Stimulated activated CD4-positive, alpha-beta T cell treated with anti-CD3 and anti-CD28 coated beads, Interleukin-4, amount 100 ng/mL, for 48 hours (primary cell): Measurements from ENCODE around the gene LYRM7.
"Not testable (repeated sequence)": the region's sequence is repeated elsewhere in the genome, so short reads cannot be mapped to it uniquely, and the experiment has no call there.

Experiments used
- DNase-seq, 2 donors: peaks; one replicate each; pipeline ENCODE4 v3.0.0-alpha.2; 2020; ENCODE audit warnings: low read depth in 2 of 2

The LYRM7 gene

DNA sequence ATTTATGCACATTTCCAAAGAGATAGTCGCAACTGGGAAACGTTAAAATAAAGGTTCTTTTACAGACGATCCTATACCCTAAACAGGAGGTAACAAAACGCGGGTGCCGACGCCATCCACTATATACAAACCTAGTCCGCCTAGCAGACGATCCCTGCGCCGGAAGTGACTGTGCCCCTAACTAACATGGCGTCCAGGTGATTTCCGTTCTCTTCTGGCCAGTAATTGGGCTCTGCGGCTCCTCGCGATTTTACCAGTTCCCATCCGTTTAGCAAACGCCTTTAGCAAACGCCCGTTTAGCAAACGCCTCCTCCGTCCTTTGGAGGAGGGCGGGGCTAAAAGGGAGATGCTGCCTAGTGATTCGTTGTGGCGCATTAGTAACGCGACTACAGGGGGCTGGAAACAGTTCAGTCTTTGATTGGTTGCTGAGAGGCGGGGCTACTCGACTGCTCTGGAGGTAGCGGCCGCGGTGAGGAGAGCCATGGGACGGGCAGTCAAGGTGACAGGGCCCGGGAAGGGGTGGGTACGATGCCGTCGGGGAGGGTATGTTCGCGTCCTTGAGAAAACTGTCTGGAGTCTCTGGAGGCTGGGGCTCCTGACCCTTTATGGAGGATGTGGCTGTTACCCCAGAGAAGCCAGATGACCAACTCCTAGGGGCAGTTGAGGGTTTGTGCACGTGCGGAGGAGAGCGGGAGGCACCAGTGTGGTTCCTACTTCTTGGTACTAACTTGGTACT, at the start of gene LYRM7:
TSS of gene LYRM7 (plus strand) at position 405 of the 736 bp plus-strand sequence. CDS start at position 482, 77 bp downstream.
- peak; percentile 84 to 95 for DNase-seq

DNA sequence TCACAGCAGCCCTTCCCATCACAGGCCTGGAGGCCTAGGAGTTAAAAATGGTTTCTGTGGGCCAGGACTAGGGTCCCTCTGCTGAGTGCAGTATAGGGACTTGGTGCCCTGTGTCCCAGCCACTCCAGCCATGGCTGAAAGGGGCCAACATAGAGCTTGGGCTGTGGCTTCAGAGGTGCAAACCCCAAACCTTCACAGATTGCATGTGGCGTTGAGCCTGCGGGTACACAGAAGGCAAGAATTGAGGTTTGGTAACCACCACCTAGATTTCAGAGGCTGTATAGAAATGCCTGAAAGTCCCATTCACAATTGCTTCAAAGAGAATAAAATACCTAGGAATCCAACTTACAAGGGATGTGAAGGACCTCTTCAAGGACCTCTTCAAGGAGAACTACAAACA, 43.5 kb upstream of the LYRM7 start:
- DNase-seq = not testable (repeated sequence)

DNA sequence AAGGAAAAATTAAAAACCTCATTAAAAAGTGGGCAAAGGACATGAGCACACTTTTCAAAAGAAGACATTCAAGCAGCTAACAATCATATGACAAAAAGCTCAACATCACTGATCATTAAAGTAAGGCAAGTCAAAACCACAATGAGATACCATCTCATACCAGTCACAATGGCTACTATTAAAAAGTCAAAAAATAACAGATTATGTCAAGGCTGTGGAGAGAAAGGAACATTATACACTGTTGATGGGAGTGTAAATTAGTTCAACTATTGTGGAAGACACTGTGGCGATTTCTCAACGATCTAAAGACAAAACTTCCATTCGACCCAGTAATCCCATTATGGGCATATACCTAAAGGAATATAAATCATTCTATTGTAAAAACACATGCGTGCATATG, 41.4 kb upstream of the LYRM7 start:
- DNase-seq = no peak

DNA sequence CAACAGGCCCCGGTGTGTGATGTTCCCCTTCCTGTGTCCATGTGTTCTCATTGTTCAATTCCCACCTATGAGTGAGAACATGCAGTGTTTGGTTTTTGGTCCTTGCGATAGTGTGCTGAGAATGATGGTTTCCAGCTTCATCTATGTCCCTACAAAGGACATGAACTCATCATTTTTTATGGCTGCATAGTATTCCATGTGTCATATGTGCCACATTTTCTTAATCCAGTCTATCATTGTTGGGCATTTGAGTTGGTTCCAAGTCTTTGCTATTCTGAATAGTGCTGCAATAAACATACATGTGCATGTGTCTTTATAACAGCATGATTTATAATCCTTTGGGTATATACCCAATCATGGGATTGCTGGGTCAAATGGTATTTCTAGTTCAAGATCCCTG, 37.7 kb upstream of the LYRM7 start:
- DNase-seq = not testable (repeated sequence)

DNA sequence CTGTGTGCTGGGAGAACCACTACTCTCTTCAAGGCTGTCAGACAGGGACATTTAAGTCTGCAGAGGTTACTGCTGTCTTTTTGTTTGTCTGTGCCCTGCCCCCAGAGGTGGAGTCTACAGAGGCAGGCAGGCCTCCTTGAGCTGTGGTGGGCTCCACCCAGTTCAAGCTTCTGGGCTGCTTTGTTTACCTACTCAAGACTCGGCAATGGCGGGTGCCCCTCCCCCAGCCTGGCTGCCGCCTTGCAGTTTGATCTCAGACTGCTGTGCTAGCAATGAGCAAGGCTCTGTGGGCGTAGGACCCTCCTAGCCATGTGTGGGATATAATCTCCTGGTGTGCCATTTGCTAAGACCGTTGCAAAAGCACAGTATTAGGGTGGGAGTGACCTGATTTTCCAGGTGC, 32.3 kb upstream of the LYRM7 start:
- DNase-seq = not testable (repeated sequence)

DNA sequence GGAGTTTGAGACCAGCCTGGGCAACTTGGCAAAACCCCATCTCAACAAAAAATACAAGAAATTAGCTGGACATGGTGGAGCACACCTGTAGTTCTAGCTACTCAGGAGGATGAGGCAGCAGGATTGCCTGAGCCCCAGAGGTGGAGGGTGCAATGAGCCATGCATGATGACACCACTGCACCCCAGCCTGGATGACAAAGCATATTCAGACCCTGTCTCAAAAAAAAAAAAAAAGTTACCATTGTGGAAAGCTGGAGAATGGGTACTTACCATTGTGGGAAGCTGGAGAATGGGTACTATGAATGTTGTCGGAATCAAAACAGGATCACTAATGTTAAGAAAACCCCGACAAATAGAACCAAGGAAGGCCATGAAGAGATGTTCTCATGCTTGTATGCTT, 31.4 kb upstream of the LYRM7 start:
- DNase-seq = no peak

DNA sequence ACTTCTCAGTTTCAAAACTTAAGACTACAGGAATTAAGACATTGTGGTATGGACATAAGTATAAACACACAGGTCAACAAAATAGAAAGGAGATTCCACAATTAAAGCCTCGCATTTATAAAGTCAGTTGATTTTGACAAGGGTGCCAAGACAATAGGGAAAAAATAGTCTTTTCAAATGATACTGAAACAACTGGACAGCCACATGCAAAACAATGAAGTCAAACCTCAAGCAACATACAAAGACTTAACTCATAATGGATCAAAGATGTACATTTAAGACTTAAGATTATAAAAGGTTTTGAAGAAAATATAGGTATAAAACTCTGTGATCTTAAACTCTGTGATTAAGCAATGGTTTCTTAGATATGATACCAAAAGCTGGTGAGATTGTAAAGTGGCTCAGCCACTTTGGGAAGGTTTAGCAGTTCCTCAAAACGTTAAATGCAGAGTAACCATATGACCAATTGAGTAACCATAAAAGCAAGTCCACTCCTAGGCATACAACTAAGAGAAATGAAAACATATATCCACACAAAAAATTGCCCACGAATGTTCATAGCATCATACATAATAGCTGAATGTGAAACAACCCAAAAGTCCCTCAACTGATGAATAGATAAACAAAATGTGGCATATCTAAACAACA, 27.6 kb upstream of the LYRM7 start:
- DNase-seq = no peak

DNA sequence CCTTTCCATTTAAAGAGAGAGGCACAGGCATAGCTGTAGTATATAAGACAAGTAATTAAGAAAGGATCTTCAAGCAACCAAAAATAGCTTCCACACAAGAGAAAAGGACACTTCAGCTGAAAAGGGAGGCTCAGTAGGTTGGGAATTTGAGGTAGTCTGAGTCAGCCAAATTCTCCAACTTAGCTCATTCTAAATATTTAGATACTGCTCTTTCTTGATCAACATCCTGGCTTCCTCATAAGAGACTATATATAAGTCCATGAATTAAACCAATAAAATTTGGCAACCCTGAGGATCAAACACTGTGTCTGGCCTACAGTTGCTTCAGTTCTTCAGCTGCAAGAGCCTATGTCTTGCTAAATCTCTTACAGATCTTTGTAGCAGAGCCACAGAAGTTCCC, 23.5 kb upstream of the LYRM7 start:
- no peak for DNase-seq

DNA sequence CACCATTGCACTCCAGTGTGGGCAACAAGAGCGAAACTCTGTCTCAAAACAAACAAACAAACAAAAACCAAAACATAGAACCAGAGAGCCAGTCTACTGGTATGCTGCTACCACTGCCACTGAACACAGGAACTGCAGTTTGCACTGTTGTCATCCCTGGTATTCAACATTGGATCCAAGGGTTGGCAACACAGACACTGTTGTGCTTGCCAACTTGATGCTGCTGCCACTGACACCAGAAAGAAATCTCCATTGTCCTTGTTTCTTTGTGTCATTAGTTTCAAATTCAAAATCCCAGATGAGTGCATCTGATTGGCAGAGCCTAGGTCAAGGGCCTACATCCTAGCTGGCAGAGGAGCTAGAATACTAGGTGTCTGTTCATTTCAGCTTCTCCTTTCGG, 21.9 kb upstream of the LYRM7 start:
- DNase-seq = no peak

DNA sequence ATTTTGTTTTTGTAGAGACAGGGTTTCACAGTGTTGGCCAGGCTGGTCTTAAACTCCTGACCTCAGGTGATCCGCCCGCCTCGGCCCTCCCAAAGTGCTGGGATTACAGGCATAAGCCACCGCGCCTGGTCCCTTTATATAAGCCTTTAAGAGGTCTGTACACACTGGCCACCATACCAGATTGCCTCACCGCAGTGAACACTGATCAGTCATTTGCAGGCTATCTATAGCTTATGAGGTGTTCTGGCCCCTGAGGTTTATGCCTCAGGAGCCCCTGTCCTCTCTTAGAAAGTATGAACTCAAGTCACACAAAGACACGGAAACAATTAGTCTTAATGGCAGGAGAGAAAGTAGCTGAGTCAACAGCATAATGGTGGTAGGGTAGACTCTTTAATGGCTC, 20.3 kb upstream of the LYRM7 start:
- DNase-seq = no peak

DNA sequence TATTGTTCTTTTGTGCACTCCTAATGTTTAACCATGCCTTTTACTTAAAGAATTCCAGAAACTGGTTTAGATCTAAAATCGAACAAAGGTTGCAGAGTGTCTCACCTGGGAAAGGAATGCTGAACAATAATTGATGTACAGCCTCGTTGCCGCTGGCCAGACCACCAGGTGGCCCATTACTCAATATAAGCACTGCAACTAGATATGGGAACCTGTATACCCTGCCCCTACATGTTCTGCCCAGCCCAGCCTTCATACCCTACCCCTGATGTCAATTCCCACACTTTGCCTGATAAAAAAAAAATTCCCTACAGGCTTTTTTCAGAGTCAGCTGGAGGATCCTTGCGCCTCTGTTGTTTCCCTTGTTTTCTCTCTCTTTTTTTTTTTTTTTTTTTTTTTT, 19.5 kb upstream of the LYRM7 start:
- DNase-seq = no peak

DNA sequence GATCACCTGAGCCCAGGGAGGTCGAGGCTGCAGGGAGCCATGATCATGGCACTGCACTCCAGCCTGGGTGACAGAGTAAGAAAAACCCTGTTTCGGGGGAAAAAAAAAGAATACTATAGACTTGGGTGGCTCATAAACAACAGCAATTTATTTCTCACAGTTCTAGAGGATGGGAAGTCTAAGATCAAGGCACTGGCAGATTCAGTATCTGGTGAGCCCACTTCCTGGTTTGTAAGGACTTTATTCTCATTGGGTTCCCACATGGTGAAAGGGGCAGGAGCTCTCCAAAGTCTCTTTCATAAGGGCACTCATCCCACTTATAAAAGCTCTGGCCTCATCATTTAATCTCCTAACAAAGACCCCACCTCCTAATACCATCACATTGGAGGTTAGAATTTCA, 14.4 kb upstream of the LYRM7 start:
- DNase-seq = no peak

DNA sequence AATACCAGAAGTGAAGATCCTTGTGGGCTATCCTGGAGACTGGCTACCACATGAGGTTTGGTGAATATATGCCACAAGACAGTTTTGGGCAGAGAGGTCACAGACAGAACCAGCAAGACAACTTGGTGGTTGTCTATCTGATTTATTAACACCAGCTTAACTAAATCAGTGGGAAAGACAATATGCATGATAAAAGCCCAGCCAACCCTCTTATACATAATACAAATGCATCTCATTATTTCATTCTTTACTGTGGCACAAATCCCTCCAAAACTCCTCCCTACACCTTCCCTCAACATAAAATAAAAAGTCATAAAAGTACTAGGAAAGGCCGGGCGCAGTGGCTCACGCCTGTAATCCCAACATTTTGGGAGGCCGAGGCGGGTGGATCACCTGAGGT, 13.8 kb upstream of the LYRM7 start:
- no peak for DNase-seq

DNA sequence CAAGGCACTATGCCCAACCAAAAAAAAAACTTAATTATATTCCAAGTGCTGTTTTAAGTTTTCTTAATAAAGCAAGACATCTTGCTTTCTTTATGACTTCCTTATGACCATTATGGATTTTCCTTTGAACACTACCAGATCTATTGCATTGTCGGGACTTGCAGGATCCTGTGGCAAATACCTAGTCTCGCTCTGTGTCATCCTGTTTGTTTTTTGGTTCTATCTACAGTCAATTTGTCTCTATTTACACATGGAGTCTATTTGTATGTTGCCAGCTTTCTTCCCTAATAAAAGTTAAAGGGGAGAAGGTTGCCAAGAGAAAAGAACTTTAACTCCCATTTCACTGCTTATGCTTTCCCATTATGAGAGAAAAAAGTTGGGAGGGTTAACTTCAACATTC, 10.6 kb upstream of the LYRM7 start:
- DNase-seq = no peak

DNA sequence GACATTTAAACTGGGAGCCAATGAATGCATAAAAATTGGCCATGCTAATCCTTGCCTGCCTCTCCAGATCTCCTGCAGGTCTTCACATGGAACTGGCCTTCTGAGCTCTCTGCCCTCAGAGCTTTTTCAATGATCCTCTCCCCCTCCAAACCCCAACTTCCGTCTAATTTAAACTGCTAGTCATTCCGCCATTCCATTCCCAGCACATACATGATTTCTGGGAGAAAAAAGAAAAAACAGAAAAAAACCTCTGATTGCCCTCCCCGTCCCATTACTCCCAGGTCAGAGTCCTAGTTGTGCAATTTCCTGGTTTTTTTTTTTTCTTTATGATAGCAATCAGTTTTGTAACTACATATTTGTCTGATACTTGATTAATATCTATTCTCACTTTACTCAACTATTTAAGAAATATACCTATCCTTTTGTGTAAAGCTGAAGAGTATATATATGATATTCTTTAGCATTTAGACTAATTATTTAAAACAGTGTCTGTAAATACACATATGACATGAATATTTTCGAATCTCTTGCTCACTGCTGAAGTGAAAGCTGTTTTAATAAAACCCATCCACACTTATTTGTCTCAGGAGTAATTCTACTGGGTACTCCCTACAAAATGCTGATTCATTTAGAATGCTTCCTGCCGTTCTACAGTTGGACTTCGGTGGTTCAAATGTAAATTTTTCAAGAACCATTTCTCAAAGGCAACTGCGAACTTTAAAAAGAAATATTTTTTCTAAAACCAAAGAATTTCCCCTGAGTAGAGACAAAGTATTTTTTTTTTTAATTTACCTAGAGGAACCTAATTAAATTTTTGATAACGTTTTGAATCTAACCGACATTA, 7.2 kb upstream of the LYRM7 start:
- no peak for DNase-seq

DNA sequence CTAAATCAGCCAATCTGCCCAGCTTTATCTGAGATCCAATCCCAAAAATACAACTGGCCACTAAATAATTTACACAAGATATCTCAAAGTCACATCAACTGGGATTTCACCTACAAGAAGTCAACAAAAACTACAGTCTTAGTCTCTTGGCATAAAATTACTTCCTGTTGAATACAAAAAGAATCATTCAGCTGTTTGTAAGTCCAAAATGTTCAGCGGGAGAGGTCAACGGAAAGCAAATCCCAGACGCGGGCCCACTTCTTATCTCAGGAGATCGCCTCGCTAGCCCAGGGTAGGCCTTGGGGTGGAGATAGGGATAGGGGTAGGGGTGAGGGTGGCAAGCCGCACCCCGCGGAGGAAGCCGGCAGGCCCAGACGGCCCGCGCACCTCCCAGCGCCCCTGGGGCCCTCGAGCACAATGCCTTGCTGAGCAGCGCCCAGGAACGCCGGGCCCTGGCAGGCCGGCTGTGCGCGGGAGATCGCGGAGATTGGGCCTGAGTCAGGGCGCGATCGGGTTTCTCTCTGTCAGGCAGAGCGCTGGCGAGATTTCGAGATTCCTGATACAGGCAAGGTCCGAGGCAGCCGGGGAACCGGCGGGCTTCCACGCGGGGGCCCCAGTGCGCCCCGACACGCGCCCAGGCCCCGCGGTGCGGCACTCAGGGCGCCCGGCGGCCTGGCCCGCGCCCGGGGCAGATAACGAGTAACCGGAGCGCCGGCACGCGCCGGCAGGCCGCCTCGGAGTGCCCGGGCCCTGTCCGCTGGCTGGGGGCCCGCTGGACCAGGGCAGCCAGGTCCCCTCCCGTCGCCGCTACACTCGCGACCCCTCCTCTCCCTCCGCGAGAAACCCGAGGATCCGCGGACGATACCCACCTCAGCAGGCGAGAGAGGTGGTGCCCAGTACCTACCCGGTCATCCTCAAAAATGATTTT, 6.3 kb upstream of the LYRM7 start:
- DNase-seq = peak; percentile 60 to 65

DNA sequence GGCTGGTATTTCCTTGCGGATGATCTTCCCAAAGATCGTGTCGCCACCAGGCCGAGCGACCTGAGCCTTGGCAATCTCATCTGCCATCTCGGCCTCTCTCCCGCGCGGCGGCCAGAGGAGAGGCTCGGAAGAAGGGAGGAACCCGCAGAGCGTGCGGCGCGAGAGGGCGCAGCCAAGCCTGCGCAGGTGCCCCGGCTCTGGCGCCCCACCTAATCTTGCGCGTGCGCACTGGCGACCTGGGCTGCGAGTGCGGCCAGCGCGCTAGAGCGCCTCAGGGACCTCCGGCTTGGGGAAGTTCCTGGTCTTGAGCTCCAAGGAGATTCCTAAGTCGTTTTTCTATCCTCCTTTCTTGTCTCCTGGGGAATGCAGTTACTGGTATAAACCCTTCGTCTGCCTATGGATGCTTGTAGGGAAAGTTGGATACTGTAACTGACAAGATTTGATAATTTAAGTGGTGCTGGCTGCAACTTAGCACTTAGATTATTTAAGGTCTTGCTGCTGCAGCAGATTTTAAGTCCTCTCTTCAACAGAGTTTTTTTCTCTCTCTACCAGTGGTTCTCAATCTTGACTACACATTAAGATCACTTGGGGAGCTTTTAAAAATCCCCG, 5.5 kb upstream of the LYRM7 start, which contains the start of gene HINT1:
TSS of gene HINT1 (minus strand) at position 138 of the 609 bp plus-strand sequence. CDS start at position 87, 51 bp downstream.
- DNase-seq = peak; percentile 88 to 91

DNA sequence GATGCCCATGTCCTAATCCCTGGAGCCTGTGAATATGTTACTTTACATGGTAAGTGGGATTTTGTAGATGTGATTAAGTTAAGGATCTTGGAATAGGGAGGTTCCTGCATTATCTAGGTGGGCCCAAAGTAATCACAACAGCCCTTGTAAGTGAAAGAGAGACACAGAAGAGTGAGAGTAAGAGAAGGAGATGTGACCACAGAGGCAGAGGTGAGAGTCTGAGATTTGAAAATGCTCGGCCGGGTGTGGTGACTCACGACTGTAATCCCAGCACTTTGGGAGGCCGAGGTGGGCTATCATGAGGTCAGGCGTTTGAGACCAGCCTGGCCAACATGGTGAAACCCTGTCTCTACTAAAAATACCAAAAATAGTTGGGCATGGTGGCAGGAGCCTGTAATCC, 3.1 kb upstream of the LYRM7 start:
- DNase-seq = no peak

DNA sequence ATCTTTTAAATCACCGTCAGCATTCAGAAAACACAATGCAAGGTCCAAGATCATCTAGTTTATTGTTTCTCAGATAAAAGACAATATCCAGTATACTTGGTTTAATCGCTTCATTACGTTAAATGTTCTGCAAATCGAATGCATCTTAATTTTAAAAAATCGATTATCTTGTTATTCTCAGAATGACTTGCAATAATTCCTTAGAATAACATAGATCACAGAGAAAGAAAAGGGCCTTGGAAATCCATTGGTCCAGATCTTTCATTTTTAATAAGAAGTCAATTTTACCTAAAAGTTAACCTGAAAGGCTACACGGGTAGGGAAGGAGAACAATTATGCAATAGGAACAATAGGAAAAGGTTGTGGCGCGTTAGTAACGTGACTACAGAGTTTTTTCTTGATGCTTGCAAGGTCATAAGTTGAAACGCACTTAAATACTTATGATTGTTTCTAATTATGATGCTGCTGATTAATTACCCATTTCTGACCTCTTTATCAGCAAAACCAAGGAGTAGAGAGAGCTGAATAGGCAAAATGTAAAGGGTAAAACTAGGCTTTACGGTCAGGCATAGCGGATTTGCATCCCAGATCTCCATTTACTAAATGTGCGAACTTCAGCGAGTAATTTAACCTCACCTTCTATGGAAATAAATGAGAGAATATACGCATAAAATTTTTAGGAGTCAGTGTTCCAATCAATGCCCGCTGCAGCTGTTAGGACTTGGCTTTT, 769 bp upstream of the LYRM7 start:
- DNase-seq = no peak

DNA sequence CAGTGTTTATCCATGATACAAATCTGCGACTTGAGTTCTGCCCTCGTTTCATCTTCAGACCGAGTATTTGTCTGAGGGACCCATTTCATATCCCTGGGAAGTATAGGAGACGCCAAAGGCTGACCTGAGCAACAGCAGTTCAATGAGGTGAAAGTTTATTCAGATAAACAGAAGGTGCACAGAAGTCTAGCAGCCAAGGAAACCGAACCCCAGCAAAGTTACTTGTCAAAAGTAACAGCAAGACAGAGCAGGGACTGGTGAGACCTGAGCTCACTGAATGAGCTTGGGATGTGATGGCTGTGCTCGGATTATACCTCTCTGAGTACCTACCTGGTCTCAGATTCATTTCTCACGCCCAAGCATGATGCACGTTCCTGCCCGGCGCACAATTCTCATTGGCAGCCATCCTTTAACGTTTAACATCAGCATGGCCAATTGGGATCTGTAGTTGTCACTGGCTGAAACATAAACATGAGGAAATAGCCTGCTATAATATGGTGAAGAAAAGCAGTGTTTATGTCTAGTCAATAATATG, 599 bp downstream of the LYRM7 start:
- DNase-seq = no peak
